GM19372 (cell line): ENCODE results near the gene OR2A1.
"Not testable (repeated sequence)": the region's sequence is repeated elsewhere in the genome, so short reads cannot be mapped to it uniquely, and the experiment has no call there.

ENCODE experiments used
- ATAC-seq: cut with Tn5 transposase; IDR thresholded peaks from one replicate; pipeline ENCODE4 v1.9.1; 2021; ENCODE audit warnings: mild to moderate bottlenecking, low read depth, moderate library complexity; ENCODE audit not compliant: unreplicated experiment

Gene OR2A1

GRCh38 chr7:144321677-144322206 is 9.5 kb downstream of the OR2A1 start:
- not testable (repeated sequence) for ATAC-seq

DNA sequence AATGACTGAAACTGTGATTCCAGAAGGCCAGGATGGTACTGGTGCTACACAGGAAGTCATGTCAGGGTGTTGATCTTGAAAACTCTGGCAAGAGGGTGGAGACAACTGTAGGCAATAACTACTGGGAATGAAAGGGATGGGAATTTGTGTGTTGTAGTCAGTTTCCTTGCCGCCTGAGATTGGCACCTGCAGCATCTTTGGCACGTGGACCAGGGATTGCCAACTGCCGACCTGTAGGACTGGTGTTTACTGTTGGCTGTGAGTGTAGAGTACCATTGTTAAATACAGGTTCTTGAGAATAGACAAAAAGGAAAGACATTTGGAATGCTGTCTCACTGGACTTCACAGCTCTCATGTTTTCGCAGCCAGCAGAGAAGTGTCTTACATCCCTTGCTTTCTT is 11.1 kb downstream of the OR2A1 start:
- ATAC-seq: not testable (repeated sequence)

GRCh38 chr7:144325868-144326267 is 13.6 kb downstream of the OR2A1 start:
- not testable (repeated sequence) for ATAC-seq

- ATAC-seq: not testable (repeated sequence)
Measured at GRCh38 chr7:144330044-144330443, 17.8 kb downstream of the OR2A1 start.

DNA sequence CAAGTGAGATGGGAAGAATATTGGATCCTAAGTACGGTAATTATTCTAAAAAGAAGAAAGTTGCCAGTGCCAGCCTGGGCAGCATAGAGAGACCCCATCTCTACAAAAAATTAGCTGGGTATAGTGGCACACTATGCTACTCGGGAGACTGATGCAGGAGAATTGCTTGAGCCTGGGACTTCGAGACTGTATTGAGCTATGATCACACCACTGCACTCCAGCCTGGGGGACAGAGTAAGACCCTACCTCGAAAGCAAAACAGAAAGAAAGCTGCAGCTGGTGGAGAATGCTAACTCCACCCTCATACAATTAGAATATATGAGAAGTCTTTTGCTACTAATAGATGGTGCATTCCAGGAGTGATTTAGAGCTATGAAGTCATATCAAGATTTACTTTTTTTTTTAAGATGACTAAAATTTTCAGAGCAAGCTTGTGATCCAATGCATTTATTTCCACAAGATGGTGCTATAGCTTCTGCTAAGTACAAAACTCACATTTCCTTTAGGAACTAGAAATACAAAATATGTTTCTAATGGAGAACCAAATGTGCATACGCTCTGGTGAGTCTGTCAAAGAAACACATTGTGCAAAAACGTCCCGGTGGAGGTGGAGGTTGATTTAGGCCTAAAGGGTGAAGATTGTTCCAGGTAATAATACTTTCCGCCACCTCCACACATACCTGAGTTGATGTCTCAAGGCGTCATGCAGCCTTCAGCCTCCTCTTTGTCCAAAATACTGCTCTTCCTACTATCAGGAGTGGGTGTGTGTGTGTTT is 19.2 kb downstream of the OR2A1 start:
- peak; percentile 50 for ATAC-seq

- not testable (repeated sequence) for ATAC-seq
Measured at GRCh38 chr7:144331996-144332288, 19.7 kb downstream of the OR2A1 start.

- ATAC-seq: peak; percentile 20
Measured at GRCh38 chr7:144348625-144349024, 36.4 kb downstream of the OR2A1 start.

DNA sequence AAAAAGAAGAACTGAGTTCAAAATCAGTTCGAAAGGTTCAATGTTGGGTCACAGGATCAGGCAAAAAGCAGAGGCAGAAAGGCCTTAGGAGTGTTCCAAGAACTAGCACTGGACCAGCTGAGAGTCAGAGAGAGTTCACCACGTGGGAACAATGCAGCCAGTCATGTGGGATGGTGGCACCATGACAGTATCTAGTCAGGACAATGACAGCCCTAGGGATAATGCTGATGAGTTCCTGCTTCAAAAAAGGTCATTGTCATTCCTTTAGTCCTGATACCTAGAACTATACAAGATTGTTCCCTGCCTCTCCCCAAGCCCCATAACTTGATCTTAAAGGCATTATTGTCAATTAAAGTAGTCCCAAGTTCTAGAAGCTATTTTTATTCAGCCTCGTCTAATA is 39.4 kb downstream of the OR2A1 start:
- ATAC-seq: not testable (repeated sequence)

- ATAC-seq: peak; percentile 74
Measured at GRCh38 chr7:144355176-144355822, 43.1 kb downstream of the OR2A1 start, which contains the start of gene ARHGEF5. Gene ARHGEF5, plus strand, starts transcription at chr7:144355402. Its CDS starts 7,268 bp downstream, at chr7:144362670.

GRCh38 chr7:144356185-144356584 is 44.0 kb downstream of the OR2A1 start:
- ATAC-seq: not testable (repeated sequence)

DNA sequence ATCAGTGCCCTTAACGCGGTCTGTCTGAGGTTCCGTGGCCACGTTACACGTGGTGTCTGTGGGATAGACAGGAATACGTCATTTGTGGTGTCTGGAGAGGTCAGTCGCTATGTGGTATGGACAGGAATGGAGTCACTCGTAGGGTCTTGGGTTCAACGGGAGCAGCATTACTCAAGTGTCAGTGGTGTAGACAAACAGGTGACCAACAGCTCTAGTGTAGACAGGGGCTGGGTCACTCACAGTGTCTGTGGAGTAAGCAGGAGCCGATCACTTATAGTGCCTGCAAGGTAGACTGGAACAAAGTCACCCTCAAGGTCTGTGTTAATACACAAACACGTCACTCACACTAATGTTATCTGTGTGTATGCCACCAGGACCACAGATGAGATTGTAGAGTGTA is 44.6 kb downstream of the OR2A1 start:
- not testable (repeated sequence) for ATAC-seq

GRCh38 chr7:144362061-144362460 is 49.8 kb downstream of the OR2A1 start:
- ATAC-seq: not testable (repeated sequence)

DNA sequence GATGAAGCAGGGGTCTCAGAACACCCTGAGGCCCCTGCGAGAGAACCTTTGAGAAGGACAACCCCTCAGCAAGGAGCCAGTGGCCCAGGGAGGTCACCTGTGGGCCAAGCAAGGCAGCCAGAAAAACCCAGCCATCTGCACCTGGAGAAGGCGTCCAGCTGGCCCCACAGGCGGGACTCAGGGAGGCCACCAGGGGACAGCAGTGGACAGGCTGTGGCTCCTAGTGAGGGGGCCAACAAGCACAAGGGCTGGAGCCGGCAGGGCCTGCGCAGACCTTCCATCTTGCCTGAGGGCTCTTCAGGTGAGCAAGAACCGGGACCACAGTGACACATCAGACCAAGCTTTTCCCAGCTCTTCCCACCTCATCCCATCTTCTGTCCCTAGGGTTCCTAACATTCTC is 53.3 kb downstream of the OR2A1 start:
- not testable (repeated sequence) for ATAC-seq

- ATAC-seq: not testable (repeated sequence)
Measured at GRCh38 chr7:144367250-144367649, 55.0 kb downstream of the OR2A1 start.

DNA sequence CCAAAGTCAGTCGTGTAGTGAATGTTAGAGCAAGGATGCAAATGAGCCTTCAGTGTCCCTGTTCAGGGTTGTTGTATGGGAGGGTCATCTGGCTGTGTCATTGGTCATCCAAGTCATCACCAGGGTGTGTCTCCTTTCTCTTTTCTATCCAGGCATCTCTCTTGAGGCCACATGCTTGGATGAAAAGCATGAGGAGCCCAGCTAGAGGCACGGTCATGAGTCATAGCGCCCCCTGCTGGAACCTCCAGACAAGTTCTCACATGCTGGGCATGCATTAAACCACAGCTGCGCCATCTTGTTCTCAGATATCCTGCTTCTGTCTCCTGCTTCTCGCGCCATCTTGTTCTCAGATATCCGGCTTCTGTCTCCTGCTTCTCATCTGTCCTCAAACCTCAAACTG is 57.0 kb downstream of the OR2A1 start:
- ATAC-seq: not testable (repeated sequence)
